Endometrium (tissue), 2 donors: Measurements from ENCODE around the gene SEMA6D.

Experiments
- FAIRE-seq: peaks from 2 replicates; lab custom pipeline; 2012; peaks lifted over from hg19 to GRCh38; lab: Jason Lieb, UNC
- donor health status: control.
- donor health status: control.

The SEMA6D gene, protein sequence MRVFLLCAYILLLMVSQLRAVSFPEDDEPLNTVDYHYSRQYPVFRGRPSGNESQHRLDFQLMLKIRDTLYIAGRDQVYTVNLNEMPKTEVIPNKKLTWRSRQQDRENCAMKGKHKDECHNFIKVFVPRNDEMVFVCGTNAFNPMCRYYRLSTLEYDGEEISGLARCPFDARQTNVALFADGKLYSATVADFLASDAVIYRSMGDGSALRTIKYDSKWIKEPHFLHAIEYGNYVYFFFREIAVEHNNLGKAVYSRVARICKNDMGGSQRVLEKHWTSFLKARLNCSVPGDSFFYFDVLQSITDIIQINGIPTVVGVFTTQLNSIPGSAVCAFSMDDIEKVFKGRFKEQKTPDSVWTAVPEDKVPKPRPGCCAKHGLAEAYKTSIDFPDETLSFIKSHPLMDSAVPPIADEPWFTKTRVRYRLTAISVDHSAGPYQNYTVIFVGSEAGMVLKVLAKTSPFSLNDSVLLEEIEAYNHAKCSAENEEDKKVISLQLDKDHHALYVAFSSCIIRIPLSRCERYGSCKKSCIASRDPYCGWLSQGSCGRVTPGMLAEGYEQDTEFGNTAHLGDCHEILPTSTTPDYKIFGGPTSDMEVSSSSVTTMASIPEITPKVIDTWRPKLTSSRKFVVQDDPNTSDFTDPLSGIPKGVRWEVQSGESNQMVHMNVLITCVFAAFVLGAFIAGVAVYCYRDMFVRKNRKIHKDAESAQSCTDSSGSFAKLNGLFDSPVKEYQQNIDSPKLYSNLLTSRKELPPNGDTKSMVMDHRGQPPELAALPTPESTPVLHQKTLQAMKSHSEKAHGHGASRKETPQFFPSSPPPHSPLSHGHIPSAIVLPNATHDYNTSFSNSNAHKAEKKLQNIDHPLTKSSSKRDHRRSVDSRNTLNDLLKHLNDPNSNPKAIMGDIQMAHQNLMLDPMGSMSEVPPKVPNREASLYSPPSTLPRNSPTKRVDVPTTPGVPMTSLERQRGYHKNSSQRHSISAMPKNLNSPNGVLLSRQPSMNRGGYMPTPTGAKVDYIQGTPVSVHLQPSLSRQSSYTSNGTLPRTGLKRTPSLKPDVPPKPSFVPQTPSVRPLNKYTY

DNA sequence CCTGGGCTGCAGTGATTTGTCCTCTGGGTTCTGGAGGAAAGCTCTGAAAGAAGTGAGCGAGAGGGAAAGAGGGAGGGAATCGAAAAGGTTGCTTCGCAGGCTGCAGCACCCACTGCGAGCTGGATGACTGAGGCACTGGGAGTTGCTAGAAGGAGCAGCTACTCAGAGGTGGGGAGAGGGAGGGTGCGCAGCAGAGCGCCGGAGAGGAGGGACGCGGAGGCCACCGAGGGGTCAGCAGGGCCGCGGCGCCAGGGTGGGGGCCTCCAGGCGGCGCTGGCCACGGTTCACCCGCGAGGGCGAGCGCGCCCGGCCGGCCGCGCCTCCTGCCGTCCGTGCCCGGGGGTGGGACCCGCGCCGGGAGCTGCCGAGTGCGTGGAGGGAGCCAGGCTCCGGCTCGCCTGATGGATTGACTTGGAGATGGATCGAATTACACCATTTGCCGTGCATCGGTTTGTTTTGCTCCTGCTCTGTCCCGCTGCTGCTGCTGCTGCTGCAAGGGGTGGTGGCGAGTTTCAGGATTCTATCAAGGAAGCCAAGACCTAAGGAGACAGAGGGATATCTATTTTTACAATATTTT is at the start of gene SEMA6D:
TSS of gene SEMA6D (plus strand) at position 470 of the 577 bp plus-strand sequence. CDS start 42,294 bp downstream, outside the sequence.
- no peak for FAIRE-seq

DNA sequence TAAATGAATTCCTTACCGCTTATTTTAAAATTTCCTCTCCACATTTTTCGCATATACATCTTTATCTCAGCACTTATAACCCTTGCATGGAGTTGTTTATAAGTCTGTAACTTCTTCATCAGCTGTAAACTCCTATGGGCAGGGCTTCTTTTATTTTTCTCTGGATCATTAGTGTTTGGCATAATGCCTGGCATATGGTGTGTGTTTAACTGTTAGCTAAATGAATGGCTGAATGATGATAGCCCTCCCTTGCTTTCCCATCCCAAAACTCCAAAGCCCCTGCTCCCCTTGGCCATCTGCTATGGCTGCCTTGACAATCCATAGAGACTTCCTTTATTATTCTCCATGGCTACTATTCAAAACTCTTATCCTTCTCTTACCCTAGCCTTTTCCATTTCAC is 48.1 kb upstream of the SEMA6D start:
- FAIRE-seq = no peak

DNA sequence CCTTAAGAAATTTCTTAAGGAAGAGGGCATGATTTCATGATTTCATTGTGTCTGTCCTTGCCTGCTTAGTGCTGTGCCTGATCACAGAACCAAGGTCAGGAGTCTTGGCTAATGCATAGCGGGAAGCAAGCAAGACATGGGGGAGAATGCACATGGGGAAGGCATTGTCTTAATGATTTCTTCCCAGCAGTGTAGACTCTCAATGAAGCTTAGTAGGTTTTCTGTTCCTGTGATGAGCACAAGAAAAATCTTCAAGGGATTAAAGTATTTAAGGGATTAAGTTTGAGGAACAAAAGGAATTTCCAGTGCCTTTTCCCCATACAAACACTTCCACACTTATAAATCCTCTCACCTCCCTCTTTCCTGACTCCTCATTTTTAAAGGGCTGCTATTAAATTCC is 46.9 kb upstream of the SEMA6D start:
- FAIRE-seq = no peak

DNA sequence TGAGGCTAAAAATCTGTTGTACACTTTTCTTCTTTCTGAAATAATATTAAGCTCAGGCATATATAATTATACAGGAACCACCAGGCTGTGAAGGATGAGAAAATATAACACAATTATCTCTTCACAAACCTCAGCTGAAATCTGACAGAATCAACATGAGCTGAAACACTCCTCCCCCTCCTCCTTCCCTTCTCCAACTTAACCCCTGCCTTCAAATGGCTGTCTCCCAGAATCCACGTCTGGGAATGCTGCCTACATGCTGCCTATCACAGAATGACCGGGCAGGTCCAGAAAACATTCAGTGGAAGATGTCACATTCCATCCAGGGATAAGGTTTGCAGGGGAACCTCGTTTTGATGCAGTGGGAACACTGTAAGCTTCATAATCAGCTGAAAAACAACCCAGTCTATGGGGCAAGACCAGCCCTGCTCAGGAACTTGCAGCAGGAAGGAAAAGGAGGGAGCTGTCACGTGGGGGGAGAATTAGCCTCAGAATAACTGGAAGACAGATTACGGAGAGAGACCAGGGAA is 44.0 kb upstream of the SEMA6D start:
- no peak for FAIRE-seq

DNA sequence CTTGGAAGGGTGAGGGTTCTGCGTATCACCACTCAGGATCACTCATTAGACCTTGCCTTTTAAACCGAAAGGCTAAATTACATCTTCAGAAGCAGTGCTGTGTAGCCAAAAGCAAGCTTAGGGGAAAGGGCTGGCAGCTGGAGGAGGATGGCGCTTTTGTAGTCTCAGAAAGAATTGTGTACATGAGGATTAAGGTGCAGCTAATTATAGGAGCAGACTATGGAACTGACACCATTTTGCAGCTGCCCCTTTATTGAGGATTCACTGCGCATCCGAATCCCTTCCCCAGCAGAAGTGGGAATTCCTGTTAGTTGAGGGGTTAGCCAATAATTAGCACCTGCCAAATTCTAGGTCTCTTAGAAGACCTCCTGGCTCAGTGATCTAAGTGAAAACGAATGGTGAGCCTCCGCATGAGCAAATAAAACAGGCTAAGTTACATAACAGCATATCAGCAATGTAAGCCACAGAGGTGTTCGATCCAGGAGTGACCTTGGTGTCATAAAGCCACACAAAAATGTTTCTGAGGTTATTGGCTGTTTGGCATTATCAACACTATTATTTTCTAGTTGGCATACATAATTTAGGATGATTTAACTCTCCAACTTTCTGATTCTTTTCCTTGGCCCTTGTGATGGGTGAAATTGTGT is 42.6 kb upstream of the SEMA6D start:
- no peak for FAIRE-seq

DNA sequence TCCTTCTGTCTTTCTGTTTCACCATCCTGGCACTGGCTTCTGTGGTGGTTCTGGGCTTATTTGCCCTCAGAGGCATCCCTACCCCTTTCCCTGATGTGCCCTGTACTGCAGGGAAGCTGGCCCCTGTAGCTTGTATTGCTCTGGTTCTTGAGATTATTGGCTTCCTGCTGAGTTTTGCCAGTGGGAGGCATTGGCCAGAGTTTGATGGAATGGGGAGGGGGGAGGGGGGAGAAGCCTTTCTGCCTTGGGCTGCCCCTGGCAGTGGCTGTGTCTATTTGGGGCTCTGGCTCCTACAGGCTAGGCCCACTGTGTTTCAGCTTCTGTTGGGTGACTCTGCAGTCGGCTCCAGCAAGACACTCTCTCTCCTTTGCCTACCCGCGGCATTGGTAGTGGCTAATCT is 41.6 kb upstream of the SEMA6D start:
- no peak for FAIRE-seq

DNA sequence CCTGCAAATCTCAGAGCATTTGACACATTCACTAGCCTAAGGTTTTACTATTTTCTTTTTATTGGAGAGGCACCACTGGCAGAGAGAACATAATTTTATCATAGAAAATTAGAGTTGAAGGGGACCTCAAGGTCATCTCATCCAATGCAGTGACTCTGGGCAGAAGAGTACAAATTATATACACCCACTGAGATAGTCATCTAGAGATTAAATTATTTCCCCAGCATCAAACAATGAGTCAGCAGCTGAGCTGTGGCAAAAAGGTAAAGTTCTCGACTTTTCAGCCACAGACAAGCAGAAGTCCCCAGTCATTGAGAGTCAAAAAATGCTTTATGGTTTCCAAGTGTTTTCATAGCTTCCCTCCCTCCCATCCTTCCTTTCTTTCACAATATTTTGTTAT is 39.3 kb upstream of the SEMA6D start:
- FAIRE-seq = no peak

DNA sequence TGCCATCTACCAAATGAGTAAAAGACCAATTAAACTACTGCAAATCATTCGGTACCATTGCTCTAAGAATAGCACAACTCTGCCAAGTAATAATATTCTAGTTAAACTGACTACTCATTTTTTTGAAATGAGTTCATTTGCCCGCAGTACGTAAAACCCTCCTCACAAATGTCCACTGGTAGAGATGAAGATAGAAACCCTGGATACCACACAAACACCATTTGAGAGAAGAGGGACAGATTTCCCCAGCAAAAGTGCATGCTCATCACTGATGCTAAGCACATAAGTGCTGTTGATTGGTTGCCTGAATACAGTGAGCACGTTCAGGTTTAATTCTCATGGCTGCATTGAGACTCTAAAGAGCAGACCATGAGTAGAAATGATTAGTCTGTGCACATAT is 34.6 kb upstream of the SEMA6D start:
- FAIRE-seq = no peak

DNA sequence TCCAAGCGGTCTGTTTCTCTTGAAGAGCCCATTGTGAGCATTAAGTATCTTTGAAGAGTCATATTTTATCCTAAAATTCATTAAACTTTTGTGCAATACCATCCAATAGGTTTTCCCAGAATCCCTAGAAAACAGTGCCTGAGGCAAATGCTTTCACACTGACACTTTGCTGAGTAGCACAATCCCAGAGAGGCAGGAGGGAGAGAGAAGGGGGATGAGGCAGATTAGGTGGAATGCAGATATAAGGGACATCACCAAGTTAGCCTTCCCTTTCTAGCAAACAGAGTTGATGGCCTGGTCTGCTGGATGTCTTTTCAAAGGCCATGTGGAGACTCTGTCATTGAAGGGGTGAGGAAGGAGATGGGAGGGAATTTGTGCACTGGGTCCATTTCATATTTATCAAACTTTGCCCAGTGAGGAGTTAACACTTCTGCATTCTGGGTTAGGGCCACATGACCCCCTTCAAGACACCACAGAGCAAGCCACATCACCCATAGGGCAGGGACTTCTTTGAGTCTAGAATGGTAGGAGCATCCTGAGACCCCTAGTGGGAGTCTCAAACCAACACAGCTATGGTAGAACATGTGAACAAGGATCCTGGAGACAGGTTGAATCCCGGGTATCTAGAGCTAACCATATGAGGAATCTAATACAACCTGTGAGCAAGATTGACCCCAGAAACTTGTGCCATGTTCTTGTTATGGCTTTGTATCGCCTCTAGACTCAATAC is 32.0 kb upstream of the SEMA6D start:
- no peak for FAIRE-seq

DNA sequence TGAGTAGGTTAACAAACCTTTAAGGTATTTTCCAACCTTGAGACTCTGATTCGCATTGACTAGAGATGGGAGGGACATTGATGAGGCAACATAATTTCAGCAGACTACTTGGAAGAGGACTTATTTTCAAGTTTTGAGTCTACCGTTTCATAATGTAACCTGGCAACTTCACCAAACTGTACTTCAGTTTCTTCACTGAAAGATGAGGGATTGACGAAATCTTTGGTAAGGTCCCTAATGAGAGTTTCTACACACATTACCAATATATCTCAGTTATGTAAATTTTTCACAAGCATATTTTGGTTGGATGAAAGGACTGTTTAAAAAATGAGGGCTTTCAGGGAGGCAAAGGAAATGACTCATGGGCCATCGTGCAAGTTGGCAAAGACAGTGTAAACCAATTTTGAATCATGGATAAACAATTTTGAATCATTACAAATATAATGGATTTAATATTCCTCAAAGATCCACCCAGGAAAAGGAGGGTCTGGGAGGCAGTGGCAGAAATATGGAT is 28.7 kb upstream of the SEMA6D start:
- FAIRE-seq = no peak

DNA sequence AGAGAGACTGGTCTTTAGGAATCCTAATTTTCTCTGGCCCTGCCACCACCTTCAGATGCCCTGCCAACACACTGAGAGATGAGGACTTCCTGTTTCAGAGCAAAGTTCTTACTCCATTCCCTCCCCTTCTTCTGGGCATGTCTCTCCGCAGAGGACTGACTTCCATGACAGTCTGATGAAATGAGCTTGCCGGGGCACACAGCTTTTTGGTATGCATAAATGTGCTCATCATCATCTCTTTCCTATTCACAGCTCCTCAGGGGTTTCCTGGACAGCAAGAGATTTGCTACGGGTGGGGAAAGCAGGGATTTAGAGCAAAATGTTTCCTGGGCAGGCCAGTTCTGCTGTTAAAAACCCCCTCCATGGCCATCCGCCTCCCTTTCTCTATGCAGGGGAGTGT is 27.6 kb upstream of the SEMA6D start:
- FAIRE-seq = no peak

DNA sequence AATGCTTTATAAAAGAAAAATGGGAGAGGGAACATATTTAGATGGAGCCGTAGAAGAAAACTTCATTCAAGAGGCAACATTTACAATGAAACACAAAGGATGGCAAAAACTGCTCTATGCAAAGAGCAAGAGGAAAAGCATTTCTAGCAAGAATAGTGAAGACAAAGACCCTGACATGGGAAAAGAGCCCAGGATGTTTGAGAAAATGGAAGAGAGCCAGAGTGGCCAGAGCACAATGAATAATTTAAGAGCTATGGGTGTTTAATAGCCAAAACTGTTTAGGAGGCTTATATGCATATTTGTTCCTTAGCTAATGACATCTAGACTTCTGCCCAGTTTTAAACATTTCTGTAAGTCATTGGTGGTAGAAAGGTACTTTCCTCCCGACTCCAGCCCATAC is 25.4 kb upstream of the SEMA6D start:
- no peak for FAIRE-seq

DNA sequence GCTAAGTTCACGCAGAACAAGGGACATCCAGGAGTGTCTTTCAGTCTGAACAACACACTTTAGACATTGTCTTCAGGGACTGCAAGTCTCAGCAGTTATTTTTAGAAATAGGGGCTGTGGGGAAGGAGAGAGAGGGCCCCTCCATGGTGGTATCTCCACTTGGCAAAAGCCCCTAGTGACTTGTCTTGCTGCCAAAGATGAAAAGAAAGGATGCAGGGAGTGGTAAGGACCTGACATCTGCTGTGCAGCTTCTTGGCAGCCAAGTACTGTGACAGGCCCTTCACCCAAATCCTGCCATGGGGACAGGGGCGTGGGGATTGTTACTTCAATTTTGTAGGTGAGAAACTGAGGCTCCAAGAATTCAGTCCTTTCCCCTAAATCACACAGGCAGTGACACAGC is 21.0 kb upstream of the SEMA6D start:
- no peak for FAIRE-seq

DNA sequence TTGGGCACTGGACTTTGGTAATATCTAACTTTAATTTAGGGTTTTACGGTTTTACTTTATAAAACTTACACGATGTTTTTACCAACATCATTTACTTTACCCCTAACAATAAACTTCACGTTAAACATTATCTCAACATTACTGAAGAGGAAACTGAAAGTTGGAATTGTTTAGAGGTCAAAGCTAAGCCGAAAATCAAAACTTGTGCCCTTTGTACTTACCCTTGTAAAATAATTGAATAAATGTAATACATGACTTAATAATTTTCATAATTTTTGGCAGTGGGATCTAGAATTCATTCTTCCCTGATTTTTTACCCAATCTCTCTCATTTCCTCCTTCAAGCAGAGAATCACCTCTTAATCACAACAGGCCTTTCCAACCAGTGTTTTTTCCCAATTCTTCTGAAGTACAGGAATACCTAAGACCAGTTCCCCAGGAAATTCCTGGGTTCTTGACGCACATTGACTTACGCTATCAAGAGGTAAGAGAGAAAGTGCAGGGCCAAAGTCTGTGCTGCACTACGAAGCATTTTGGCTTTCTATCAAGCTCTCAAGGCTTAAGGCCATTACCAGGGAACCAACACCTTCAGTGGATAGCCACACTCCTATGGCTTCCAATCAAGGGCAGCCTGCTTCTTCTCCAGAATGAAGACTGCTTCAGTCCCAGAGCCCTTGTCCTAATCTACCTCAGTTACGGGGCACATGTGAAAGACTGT is 11.9 kb upstream of the SEMA6D start:
- FAIRE-seq = no peak

DNA sequence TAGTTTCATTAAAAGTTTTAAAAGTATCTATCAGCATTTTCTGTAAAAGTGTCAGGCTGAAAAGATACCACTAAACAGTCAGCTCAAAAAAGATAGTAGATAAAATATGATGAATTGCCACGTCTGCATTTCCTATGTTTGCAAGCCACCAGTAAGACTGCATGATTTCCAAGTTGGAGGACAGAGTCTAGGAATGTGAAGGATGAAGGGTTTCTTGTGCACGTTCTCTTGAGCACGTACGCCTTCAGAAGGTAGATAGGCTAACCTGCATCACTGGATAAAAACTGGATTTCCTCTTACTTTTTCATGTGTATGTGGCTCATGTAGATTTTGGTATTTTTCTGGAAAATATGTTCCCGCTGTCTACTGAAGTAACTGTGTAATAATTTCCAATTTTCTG is 9.9 kb upstream of the SEMA6D start:
- no peak for FAIRE-seq

DNA sequence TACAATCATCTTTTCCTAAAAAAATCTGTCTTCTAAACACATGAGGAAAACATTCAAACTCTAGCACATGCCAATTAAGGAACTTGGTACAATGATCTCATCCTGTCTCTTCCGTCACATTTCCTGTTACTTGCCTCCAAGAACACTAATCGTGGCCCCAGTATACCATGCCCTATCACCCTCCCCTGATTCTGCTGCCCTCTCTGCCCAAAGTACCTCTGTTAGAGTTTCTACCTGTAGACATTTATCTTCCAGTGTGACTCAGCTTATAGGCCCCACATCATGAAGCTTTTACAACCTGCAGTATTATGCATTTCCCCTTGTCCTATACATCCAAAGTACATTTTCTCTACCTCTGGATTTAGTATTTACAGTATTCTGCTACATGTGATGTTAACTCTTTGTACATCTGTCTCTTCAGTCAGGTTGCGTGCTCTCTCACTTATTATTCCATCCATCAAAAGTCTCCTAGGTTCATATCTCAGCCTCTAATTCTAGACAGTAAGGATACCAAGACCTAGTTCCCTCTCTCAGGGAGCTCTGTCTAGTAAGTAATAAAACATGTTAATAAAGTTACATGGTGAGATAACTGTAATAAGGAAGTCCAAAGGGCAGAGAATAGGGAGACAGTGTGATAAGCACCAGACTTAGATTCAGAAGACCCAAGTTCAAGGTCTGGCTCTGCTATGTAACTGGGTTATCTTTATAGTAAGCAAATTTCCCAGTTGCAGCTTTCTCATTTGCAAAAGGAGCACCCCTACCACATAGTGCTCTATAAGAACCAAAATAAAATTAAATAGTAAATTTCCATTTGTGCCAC is 8.9 kb upstream of the SEMA6D start:
- no peak for FAIRE-seq

DNA sequence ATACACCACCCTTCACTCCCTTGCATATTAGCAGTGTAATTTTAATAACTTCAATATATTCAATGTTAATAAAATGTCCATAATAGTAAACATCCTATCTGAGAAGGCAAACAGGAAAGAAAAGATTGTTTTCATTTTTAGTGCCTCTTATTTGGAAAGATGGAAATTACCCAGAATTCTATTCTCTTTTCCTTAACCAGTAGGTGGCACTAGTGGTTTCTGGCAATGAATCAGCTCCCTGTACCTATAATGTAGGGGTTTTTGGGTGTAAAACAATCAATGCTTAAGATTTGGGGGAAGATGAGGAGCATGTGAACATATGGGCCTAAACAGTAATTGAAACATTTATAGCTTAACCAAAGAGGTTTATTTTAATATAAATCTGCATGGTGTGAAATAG is 5.7 kb upstream of the SEMA6D start:
- no peak for FAIRE-seq

DNA sequence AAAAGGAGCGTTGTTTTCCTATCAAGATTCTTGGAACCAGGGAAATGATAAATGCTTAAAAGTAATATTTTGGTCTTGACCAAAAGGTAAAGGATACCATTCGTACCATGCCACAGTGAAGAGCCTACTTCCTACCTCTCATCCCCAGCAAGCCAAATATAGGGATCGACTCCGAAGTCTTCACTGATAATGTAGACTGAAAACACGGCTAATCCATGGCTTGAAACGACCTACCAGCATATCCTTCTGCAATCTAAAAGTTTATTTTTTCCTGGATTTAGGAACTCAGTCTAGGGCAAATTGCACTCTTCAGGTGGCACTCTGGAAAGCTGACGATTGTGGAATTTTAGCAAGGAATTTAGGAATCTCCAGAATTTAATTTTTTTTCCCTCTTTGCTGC is 1.9 kb upstream of the SEMA6D start:
- no peak for FAIRE-seq

DNA sequence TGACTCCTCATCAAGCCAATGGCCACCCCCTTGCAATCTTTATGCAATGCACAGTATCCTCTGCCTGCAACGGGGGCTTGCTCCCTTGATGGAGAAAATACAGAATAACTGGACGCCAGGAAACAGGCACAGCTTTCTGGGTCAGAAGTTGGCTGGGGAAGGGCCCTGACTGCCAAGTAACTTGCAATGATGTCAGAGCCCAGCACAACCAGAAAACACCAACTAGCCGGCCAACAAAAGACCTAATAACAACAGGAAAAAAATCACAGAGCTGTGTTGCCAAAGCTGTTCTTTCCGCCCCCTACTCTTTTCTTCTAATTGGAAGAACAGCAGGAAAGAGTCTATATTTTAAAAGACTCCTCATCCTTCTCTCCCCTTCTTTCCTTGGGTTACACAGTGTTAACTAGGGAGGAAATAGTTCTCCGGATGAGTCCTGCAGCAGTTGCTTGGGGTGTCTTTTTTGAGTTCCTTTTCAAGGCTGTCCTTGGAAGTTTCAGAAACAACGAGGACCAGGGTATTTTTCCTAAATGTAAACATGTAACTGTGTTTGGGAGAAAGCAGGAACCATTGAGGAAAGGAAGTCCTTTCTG is 1.4 kb upstream of the SEMA6D start:
- no peak for FAIRE-seq
